Fibroblast of the aortic adventitia (primary cell): ENCODE measurements around the gene EYS. TPM values are rescaled to one million over a fixed set of nuclear protein-coding genes. Genes with fewer than 3 reads are reported as not detected.
"Not testable (repeated sequence)": the region's sequence is repeated elsewhere in the genome, so short reads cannot be mapped to it uniquely, and the experiment has no call there.

Experiments
- DNase-seq: peaks from one replicate; pipeline ENCODE4 v3.0.0-alpha.2; 2010; ENCODE audit warnings: low read depth
- H3K4me3 ChIP-seq: 2 replicates; pipeline ENCODE4 v1.5.1; 2011; ENCODE audit warnings: low read depth, mild to moderate bottlenecking, control low read depth, low read length, moderate library complexity
- CTCF ChIP-seq: IDR thresholded peaks from 2 replicates; pipeline ENCODE4 v1.5.1; 2011; ENCODE audit warnings: mild to moderate bottlenecking, low read length, control low read depth, inconsistent platforms; ENCODE audit not compliant: insufficient read depth
- total RNA-seq: library from RNA; depleted of rRNA; stranded (reverse); fragments of >200 nt; gene quantifications from 2 replicates; pipeline ENCODE4 v1.2.3, GENCODE V29; 2012; ENCODE audit warnings: low replicate concordance

EYS gene
- total RNA-seq, 1 donor = 0.09 TPM

GRCh38 chr6:63968650-63969049 lies 1738.4 kb downstream of the EYS start:
- no peak for DNase-seq
- no peak overlapping the region for H3K4me3 ChIP-seq
- no peak for TF ChIP-seq CTCF

- no peak for DNase-seq
- TF ChIP-seq CTCF = no peak
- H3K4me3 ChIP-seq = no peak overlapping the region
Measured at GRCh38 chr6:63964366-63964765, 1742.7 kb downstream of the EYS start.

- no peak for DNase-seq
- no peak overlapping the region for H3K4me3 ChIP-seq
- TF ChIP-seq CTCF = no peak
Measured at GRCh38 chr6:63963769-63964315, 1743.2 kb downstream of the EYS start.

GRCh38 chr6:63953336-63954021 lies 1753.5 kb downstream of the EYS start:
- H3K4me3 ChIP-seq, DNase-seq: not testable (repeated sequence)

GRCh38 chr6:63947792-63948529 lies 1759.1 kb downstream of the EYS start:
- no peak for DNase-seq
- TF ChIP-seq CTCF = no peak
- no peak overlapping the region for H3K4me3 ChIP-seq

GRCh38 chr6:63945987-63946386 lies 1761.0 kb downstream of the EYS start:
- no peak for TF ChIP-seq CTCF
- DNase-seq = no peak
- no peak overlapping the region for H3K4me3 ChIP-seq

- TF ChIP-seq CTCF = no peak
- H3K4me3 ChIP-seq = no peak overlapping the region
- DNase-seq = no peak
Measured at GRCh38 chr6:63943826-63944225, 1763.2 kb downstream of the EYS start.
